WERI-Rb-1 (cell line): ENCODE data around the gene COMMD1.

Experiments used
- DNase-seq: peaks from one replicate; pipeline ENCODE4 v3.0.0-alpha.2; 2020
- H3K27ac ChIP-seq: fragments of 250-450 bp; sonication (Bioruptor Pico); 2 replicates; pipeline ENCODE4 v1.5.1; 2020; ENCODE audit warnings: mild to moderate bottlenecking, moderate library complexity
- H3K27me3 ChIP-seq: fragments of 250-450 bp; sonication (Bioruptor Pico); 2 replicates; pipeline ENCODE4 v1.5.1; 2021; ENCODE audit warnings: mild to moderate bottlenecking, low read depth, moderate library complexity; ENCODE audit not compliant: insufficient read depth, severe bottlenecking
- H3K36me3 ChIP-seq: fragments of 250-450 bp; sonication (Bioruptor Pico); 2 replicates; pipeline ENCODE4 v1.5.1; 2020; ENCODE audit warnings: mild to moderate bottlenecking, moderate library complexity
- H3K4me3 ChIP-seq: 2 replicates; pipeline ENCODE4 v1.5.1; 2011; ENCODE audit warnings: low read depth, mild to moderate bottlenecking, control low read depth, low read length
- H3K9me3 ChIP-seq: fragments of 250-450 bp; sonication (Bioruptor Pico); 2 replicates; pipeline ENCODE4 v1.5.1; 2021; ENCODE audit warnings: mild to moderate bottlenecking, moderate library complexity; ENCODE audit not compliant: severe bottlenecking
- TF ChIP-seq, protein P1 (sequence below): IDR thresholded peaks from 2 replicates; pipeline ENCODE4 v1.5.1; 2011; ENCODE audit warnings: low read depth, mild to moderate bottlenecking, control low read depth, inconsistent platforms, low read length

COMMD1 gene

DNA sequence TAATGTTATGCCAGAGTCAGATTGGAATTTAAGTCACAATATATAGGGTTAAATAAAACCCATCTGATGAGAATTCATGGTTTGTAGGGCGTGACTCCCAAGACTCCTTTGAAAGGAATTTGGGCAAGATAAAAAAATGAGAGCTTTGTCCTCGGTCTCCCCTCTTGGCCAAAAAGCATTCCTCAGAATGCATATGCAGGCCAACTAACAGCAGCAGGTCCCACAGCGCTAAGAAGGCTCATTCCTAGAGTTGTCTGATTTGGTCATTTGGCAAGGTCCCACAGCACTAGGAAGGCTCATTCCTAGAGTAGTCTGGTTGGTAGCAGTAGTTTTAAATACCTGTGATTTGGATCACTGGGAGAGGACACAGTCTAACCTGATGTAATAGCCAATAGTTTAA, 184.2 kb downstream of the COMMD1 start:
- Histone ChIP-seq H3K4me3 (no peak overlapping the region), H3K27me3 (no peaks in the 10 kb centered on the region), H3K36me3 (no peaks in the 10 kb centered on the region)

DNA sequence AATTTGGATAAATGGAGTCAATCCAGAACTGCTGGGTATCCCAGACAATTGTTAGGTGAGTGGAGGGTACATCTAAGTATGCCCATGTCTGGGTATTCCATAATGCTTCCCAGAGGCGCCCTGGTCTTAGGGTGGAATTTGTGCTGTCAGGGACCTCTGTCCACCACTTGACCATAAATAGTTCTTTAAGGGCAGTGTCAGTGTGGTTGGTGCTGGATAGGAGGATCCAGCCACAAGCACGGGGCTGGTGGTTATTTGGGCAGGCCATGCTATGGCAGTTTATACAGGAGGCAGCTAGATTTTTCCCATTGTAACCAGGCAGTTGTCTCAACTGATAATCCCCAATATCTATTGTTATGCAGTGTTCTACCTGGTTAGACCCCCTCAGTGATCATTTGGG, 186.0 kb downstream of the COMMD1 start:
- H3K27ac ChIP-seq, result no peak overlapping the region
- no peaks in the 10 kb centered on the region for H3K36me3 ChIP-seq
- TF ChIP-seq, protein P1, sequence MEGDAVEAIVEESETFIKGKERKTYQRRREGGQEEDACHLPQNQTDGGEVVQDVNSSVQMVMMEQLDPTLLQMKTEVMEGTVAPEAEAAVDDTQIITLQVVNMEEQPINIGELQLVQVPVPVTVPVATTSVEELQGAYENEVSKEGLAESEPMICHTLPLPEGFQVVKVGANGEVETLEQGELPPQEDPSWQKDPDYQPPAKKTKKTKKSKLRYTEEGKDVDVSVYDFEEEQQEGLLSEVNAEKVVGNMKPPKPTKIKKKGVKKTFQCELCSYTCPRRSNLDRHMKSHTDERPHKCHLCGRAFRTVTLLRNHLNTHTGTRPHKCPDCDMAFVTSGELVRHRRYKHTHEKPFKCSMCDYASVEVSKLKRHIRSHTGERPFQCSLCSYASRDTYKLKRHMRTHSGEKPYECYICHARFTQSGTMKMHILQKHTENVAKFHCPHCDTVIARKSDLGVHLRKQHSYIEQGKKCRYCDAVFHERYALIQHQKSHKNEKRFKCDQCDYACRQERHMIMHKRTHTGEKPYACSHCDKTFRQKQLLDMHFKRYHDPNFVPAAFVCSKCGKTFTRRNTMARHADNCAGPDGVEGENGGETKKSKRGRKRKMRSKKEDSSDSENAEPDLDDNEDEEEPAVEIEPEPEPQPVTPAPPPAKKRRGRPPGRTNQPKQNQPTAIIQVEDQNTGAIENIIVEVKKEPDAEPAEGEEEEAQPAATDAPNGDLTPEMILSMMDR, result no peak
- DNase-seq, result no peak
- no peaks in the 10 kb centered on the region for H3K27me3 ChIP-seq
- no peak overlapping the region for H3K4me3 ChIP-seq
- no peaks in the 10 kb centered on the region for H3K9me3 ChIP-seq

More for the DNA sequence above, 184.2 kb downstream of the COMMD1 start:
- TF ChIP-seq, protein P1, result no peak
- no peak overlapping the region for H3K27ac ChIP-seq
- DNase-seq, result no peak
- H3K9me3 ChIP-seq, result no peaks in the 10 kb centered on the region

DNA sequence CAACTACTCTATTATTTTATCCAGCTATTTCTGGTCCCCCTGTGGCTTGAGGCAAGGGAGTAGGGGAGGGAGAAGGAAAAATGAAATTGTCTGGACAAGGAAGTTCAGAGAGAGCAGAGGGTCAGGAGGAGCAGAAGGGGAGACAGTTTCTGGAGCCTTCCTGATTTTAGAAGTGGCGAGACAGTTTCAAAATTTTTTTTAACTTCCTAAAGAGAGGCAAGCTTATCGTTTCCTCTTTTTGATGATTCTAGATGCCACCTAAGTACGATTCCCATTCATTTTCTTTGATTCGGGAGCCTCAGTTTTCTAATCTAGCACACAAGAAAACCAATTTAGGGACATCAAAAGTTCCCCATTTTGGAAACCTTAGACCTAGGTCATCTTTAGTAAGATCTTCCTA, 193.6 kb downstream of the COMMD1 start:
- Histone ChIP-seq H3K27ac (no peak overlapping the region), H3K36me3 (no peaks in the 10 kb centered on the region), H3K27me3 (no peaks in the 10 kb centered on the region), H3K9me3 (no peaks in the 10 kb centered on the region), H3K4me3 (no peak overlapping the region)
- no peak for DNase-seq
- TF ChIP-seq, protein P1, result no peak

DNA sequence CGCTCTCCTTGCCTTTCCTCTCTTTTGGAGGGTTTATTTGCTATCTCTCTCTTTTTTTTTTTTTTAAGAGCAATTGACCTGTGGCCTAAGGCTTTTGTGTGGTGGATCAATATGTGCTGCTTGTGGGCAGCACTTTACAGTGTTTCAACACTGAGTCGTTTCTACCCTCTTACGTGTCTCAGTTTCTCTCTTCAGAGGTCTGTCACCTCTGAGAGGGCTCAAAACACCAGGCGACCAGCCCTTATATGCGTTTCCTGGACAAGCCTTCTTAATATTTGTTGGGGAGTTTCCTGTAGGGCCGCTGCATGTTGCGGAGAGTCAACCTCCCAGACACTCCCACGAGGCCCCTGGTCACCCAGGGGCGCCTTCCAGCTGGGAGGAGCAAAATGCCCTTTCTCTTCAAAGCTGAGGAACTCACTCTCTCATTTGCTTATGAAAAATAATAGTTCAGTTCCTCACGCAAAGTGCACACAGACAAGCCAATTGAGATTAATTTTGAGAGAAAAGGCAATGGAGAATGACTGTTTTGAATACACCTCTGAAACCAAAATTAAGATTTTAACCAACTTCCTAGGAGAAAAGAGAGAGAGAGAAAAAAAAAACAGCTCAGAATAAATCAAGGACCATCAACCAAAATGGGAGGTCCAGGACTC, 194.2 kb downstream of the COMMD1 start:
- no peaks in the 10 kb centered on the region for H3K27me3 ChIP-seq
- H3K9me3 ChIP-seq, result no peaks in the 10 kb centered on the region
- H3K4me3 ChIP-seq, result no peak overlapping the region
- H3K27ac ChIP-seq, result no peak overlapping the region
- H3K36me3 ChIP-seq, result no peaks in the 10 kb centered on the region
- DNase-seq, result no peak
- TF ChIP-seq, protein P1, result no peak

DNA sequence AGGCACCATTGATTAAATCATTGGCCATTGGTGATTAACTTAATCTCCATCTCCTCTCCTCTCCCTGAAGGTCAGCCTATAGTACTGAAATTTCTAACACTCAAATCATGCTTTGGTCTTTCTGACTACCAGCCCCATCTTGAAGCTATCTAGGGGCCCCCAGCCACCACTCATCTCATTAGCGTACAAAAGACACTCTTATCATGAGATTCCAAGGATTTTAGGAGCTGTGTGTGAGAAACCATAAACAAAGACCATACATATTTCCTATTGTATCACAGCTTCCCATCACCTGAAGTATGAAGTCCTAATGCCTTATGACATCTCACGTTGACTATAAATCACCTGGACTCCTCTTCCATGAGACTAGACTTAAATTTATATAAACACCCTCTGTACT, 196.4 kb downstream of the COMMD1 start:
- Histone ChIP-seq H3K27ac (no peak overlapping the region), H3K27me3 (no peaks in the 10 kb centered on the region), H3K36me3 (no peaks in the 10 kb centered on the region), H3K4me3 (no peak overlapping the region), H3K9me3 (no peaks in the 10 kb centered on the region)
- TF ChIP-seq, protein P1, result no peak
- no peak for DNase-seq

DNA sequence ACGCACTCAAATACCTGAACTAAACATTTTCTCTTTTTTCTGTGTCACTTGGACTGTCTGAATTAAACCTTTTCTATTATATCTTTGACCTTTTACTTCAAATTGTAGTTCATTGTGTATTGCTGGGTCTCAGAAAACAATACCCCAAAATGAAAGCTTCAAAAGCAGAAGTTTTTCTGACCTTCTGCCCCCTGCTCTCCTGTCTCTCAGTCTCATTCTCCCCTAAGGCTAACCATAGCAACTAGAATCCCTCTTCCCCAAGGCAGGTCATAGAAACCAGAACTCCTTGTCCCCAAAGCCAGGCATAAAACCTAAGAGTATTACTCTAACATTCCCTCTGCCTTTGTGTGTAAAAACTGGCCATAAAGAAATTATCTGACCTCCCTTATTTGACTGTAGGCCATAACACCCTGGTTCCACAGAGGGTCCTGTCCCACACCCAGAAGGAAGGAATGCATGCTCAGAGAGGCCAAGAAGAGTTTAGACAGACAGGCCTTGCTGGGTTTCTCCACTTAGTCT, 197.0 kb downstream of the COMMD1 start:
- Histone ChIP-seq H3K36me3 (no peaks in the 10 kb centered on the region), H3K4me3 (no peak overlapping the region), H3K27ac (no peak overlapping the region), H3K9me3 (no peaks in the 10 kb centered on the region), H3K27me3 (no peaks in the 10 kb centered on the region)
- TF ChIP-seq, protein P1, result no peak
- no peak for DNase-seq
